Bronchial epithelial cell (primary cell): ENCODE results near the gene ITGA2B. TPM values are rescaled to one million over a fixed set of nuclear protein-coding genes. Genes with fewer than 3 reads are reported as not detected.

Source experiments
- DNase-seq: peaks from one replicate; pipeline ENCODE4 v3.0.0-alpha.2; 2010; ENCODE audit warnings: low read depth
- FAIRE-seq: peaks from 2 replicates; lab custom pipeline; 2011; peaks lifted over from hg19 to GRCh38; lab: Jason Lieb, UNC
- H3K27me3 ChIP-seq: 2 replicates; pipeline ENCODE4 v1.5.1; 2011; ENCODE audit warnings: low read length; ENCODE audit not compliant: control insufficient read depth, insufficient read depth
- H3K36me3 ChIP-seq: 2 replicates; pipeline ENCODE4 v1.5.1; 2011; ENCODE audit warnings: low read length; ENCODE audit not compliant: control insufficient read depth, insufficient read depth
- H3K4me3 ChIP-seq: 2 replicates; pipeline ENCODE4 v1.5.1; 2011; ENCODE audit warnings: mild to moderate bottlenecking, low read depth, low read length, control low read depth
- CTCF ChIP-seq: IDR thresholded peaks from 2 replicates; pipeline ENCODE4 v1.5.1; 2011; ENCODE audit warnings: mild to moderate bottlenecking, moderate library complexity, low read length, control low read depth, inconsistent platforms; ENCODE audit not compliant: insufficient read depth, severe bottlenecking
- total RNA-seq: library from RNA; depleted of rRNA; stranded (reverse); fragments of >200 nt; gene quantifications from 2 replicates; pipeline ENCODE4 v1.2.1, GENCODE V29; 2014

ITGA2B gene
- total RNA-seq, 1 donor from 2014 or later: not detected

GRCh38 chr17:44383363-44383762 lies 6.1 kb downstream of the ITGA2B start:
- DNase-seq: no peak
- H3K27me3 ChIP-seq: peaks cover 8% of the 10 kb centered on the region
- no peaks in the 10 kb centered on the region for H3K36me3 ChIP-seq
- FAIRE-seq: no peak
- H3K4me3 ChIP-seq: no peak overlapping the region
- no peak for TF ChIP-seq CTCF

- FAIRE-seq (no peak), DNase-seq (no peak)
- no peaks in the 10 kb centered on the region for H3K36me3 ChIP-seq
- no peak for TF ChIP-seq CTCF
- H3K27me3 ChIP-seq: peaks cover 8% of the 10 kb centered on the region
- H3K4me3 ChIP-seq: no peak overlapping the region
Measured at GRCh38 chr17:44382917-44383316, 6.5 kb downstream of the ITGA2B start.

- Histone ChIP-seq H3K27me3 (peaks cover 8% of the 10 kb centered on the region), H3K4me3 (no peak overlapping the region), H3K36me3 (no peaks in the 10 kb centered on the region)
- no peak for DNase-seq
- FAIRE-seq: no peak
- no peak for TF ChIP-seq CTCF
Measured at GRCh38 chr17:44381810-44382305, 7.6 kb downstream of the ITGA2B start.

- TF ChIP-seq CTCF: no peak
- no peak for DNase-seq
- peak; percentile 7 for FAIRE-seq
- H3K36me3 ChIP-seq: no peaks in the 10 kb centered on the region
- no peak overlapping the region for H3K4me3 ChIP-seq
- peaks cover 8% of the 10 kb centered on the region for H3K27me3 ChIP-seq
Measured at GRCh38 chr17:44380767-44381166, 8.7 kb downstream of the ITGA2B start.

GRCh38 chr17:44379887-44380286 lies 9.6 kb downstream of the ITGA2B start:
- Histone ChIP-seq H3K4me3 (no peak overlapping the region), H3K27me3 (peaks cover 6% of the 10 kb centered on the region), H3K36me3 (no peaks in the 10 kb centered on the region)
- FAIRE-seq (no peak), DNase-seq (no peak)
- TF ChIP-seq CTCF: no peak

- no peak for FAIRE-seq
Measured at GRCh38 chr17:44378171-44378705, 11.2 kb downstream of the ITGA2B start.

More at GRCh38 chr17:44378171-44378705, 11.2 kb downstream of the ITGA2B start:
- Histone ChIP-seq H3K36me3 (no peaks in the 10 kb centered on the region), H3K4me3 (no peak overlapping the region), H3K27me3 (no peaks in the 10 kb centered on the region)
- no peak for TF ChIP-seq CTCF
- DNase-seq: no peak
